ENCODE results near the gene ANO7. TPM values are rescaled to one million over a fixed set of nuclear protein-coding genes. Genes with fewer than 3 reads are reported as not detected.

ANO7 gene
- total and polyA plus RNA-seq, 2 of the 13 experiments (the other 11 are each of a cell fraction or from before 2014, with no cell fraction given), result 4.1 to 4.9 TPM

GRCh38 chr2:241149925-241150659 is 38.4 kb upstream of the ANO7 start, which contains the start of gene PPP1R7 (continued):
- TF ChIP-seq CENPX (CRISPR knock-in tag; IDR thresholded peaks at IDR 0.05) (no peak), ZNF543 (CRISPR knock-in tag; IDR thresholded peaks at IDR 0.05) (no peak), SKIL (CRISPR knock-in tag; IDR thresholded peaks at IDR 0.05; ENCODE audit: borderline replicate concordance) (no peak), ZUFSP (CRISPR knock-in tag; IDR thresholded peaks at IDR 0.05; ENCODE audit: borderline replicate concordance) (no peak), CSRNP1 (CRISPR knock-in tag; IDR thresholded peaks at IDR 0.05) (0 out of 2 replicates have a peak, but pooled peaks have one; percentile 42), FIP1L1 (IDR thresholded peaks at IDR 0.05; ENCODE audit: borderline replicate concordance, insufficient read depth, low read depth, low read length) (no peak), ZNF326 (CRISPR knock-in tag; IDR thresholded peaks at IDR 0.05; ENCODE audit: borderline replicate concordance) (no peak), HOXA9 (CRISPR knock-in tag; IDR thresholded peaks at IDR 0.05; ENCODE audit: borderline replicate concordance) (no peak), ZFP36L2 (CRISPR knock-in tag; IDR thresholded peaks at IDR 0.05) (peak; percentile 47; the same call in 1 of the 2 replicates), SIX1 (CRISPR knock-in tag; IDR thresholded peaks at IDR 0.05; ENCODE audit: borderline replicate concordance) (no peak), THAP7 (CRISPR knock-in tag; IDR thresholded peaks at IDR 0.05) (0 out of 2 replicates have a peak, but pooled peaks have one; percentile 58), ISL2 (CRISPR knock-in tag; IDR thresholded peaks at IDR 0.05) (peak; percentile 78), MAF1 (CRISPR knock-in tag; IDR thresholded peaks at IDR 0.05; ENCODE audit: borderline replicate concordance) (peak; percentile 55; the same call in 1 of the 2 replicates), PHF21A (CRISPR knock-in tag; IDR thresholded peaks at IDR 0.05) (peak; percentile 27; the same call in 1 of the 2 replicates), NR3C1 (CRISPR knock-in tag; IDR thresholded peaks at IDR 0.05) (no peak; the same call in 1 of the 2 replicates), NR0B2 (CRISPR knock-in tag; IDR thresholded peaks at IDR 0.05) (no peak), ZNF747 (CRISPR knock-in tag; IDR thresholded peaks at IDR 0.05; ENCODE audit: borderline replicate concordance) (peak; percentile 53), PATZ1 (CRISPR knock-in tag; IDR thresholded peaks at IDR 0.05) (peak; percentile 70), LCORL (IDR thresholded peaks at IDR 0.05) (no peak), LCORL (CRISPR knock-in tag; IDR thresholded peaks at IDR 0.05) (no peak)
